IPS-20b (cell line): ENCODE data around the gene KCNH8.

Experiments
- H3K27ac ChIP-seq: one replicate; pipeline ENCODE4 v1.5.1; 2013; ENCODE audit warnings: low read length
- H3K27me3 ChIP-seq: 2 replicates; pipeline ENCODE4 v1.6.1; 2013; ENCODE audit warnings: mild to moderate bottlenecking, low read length, inconsistent platforms; ENCODE audit not compliant: insufficient read depth
- H3K36me3 ChIP-seq: 2 replicates; pipeline ENCODE4 v1.6.1; 2013; ENCODE audit warnings: low read depth, mild to moderate bottlenecking, inconsistent platforms, low read length, moderate library complexity; ENCODE audit not compliant: insufficient read depth
- H3K4me1 ChIP-seq: 2 replicates; pipeline ENCODE4 v1.6.1; 2013; ENCODE audit warnings: mild to moderate bottlenecking, control low read depth, inconsistent platforms, low read length, moderate library complexity; ENCODE audit not compliant: insufficient read depth
- H3K4me3 ChIP-seq: 2 replicates; pipeline ENCODE4 v1.5.1; 2013; ENCODE audit warnings: mild to moderate bottlenecking, low read length, inconsistent platforms
- H3K9ac ChIP-seq: 2 replicates; pipeline ENCODE4 v1.6.1; 2013; ENCODE audit warnings: low read depth, mild to moderate bottlenecking, inconsistent platforms, low read length, moderate library complexity
- H3K9me3 ChIP-seq: 2 replicates; pipeline ENCODE4 v1.6.1; 2013; ENCODE audit warnings: mild to moderate bottlenecking, low read depth, low read length, inconsistent platforms; ENCODE audit not compliant: insufficient read depth

KCNH8 gene

GRCh38 chr3:19392150-19392549 lies 243.8 kb downstream of the KCNH8 start:
- H3K36me3 ChIP-seq: no peaks in the 10 kb centered on the region
- no peak overlapping the region for H3K4me3 ChIP-seq
- H3K9ac ChIP-seq: no peak overlapping the region
- no peaks in the 10 kb centered on the region for H3K4me1 ChIP-seq
- no peaks in the 10 kb centered on the region for H3K9me3 ChIP-seq
- H3K27ac ChIP-seq: no peak overlapping the region
- H3K27me3 ChIP-seq: no peaks in the 10 kb centered on the region

- Histone ChIP-seq H3K36me3 (no peaks in the 10 kb centered on the region), H3K4me1 (peaks cover 12% of the 10 kb centered on the region; the same call in 1 of the 2 replicates), H3K4me3 (no peak overlapping the region), H3K27ac (no peak overlapping the region), H3K9me3 (no peaks in the 10 kb centered on the region), H3K27me3 (no peaks in the 10 kb centered on the region), H3K9ac (no peak overlapping the region)
These were observed 246.6 kb downstream of the KCNH8 start for GRCh38 chr3:19394946-19395345.

GRCh38 chr3:19396726-19397125 lies 248.4 kb downstream of the KCNH8 start:
- H3K4me3 ChIP-seq: no peak overlapping the region

GRCh38 chr3:19399356-19399755 lies 251.0 kb downstream of the KCNH8 start:
- Histone ChIP-seq H3K36me3 (no peaks in the 10 kb centered on the region), H3K9ac (no peak overlapping the region), H3K9me3 (no peaks in the 10 kb centered on the region), H3K4me3 (no peak overlapping the region), H3K27ac (no peak overlapping the region), H3K27me3 (no peaks in the 10 kb centered on the region), H3K4me1 (peaks cover 14% of the 10 kb centered on the region; the same call in 1 of the 2 replicates)

More at GRCh38 chr3:19396726-19397125, 248.4 kb downstream of the KCNH8 start:
- Histone ChIP-seq H3K36me3 (no peaks in the 10 kb centered on the region), H3K4me1 (peaks cover 14% of the 10 kb centered on the region; the same call in 1 of the 2 replicates), H3K27me3 (no peaks in the 10 kb centered on the region), H3K27ac (no peak overlapping the region), H3K9ac (no peak overlapping the region), H3K9me3 (no peaks in the 10 kb centered on the region)

- H3K9ac ChIP-seq: no peak overlapping the region
- H3K27ac ChIP-seq: no peak overlapping the region
- no peaks in the 10 kb centered on the region for H3K36me3 ChIP-seq
- peaks cover 14% of the 10 kb centered on the region; the same call in 1 of the 2 replicates for H3K4me1 ChIP-seq
- no peak overlapping the region for H3K4me3 ChIP-seq
- H3K9me3 ChIP-seq: no peaks in the 10 kb centered on the region
- no peaks in the 10 kb centered on the region for H3K27me3 ChIP-seq
These were observed 251.5 kb downstream of the KCNH8 start for GRCh38 chr3:19399836-19400235.

GRCh38 chr3:19420159-19420558 lies 271.8 kb downstream of the KCNH8 start:
- H3K27me3 ChIP-seq: no peaks in the 10 kb centered on the region
- H3K9ac ChIP-seq: no peak overlapping the region
- no peaks in the 10 kb centered on the region for H3K36me3 ChIP-seq
- H3K4me1 ChIP-seq: no peaks in the 10 kb centered on the region
- H3K9me3 ChIP-seq: no peaks in the 10 kb centered on the region
- no peak overlapping the region for H3K4me3 ChIP-seq
- no peak overlapping the region for H3K27ac ChIP-seq

GRCh38 chr3:19425825-19426224 lies 277.5 kb downstream of the KCNH8 start:
- no peaks in the 10 kb centered on the region for H3K4me1 ChIP-seq
- H3K4me3 ChIP-seq: no peak overlapping the region
- no peak overlapping the region for H3K9ac ChIP-seq
- H3K27ac ChIP-seq: no peak overlapping the region
- H3K9me3 ChIP-seq: no peaks in the 10 kb centered on the region
- H3K36me3 ChIP-seq: no peaks in the 10 kb centered on the region
- no peaks in the 10 kb centered on the region for H3K27me3 ChIP-seq

GRCh38 chr3:19427422-19428149 lies 279.3 kb downstream of the KCNH8 start:
- Histone ChIP-seq H3K9me3 (no peaks in the 10 kb centered on the region), H3K4me3 (no peak overlapping the region), H3K4me1 (no peaks in the 10 kb centered on the region), H3K27me3 (no peaks in the 10 kb centered on the region), H3K27ac (no peak overlapping the region), H3K9ac (no peak overlapping the region), H3K36me3 (no peaks in the 10 kb centered on the region)

- Histone ChIP-seq H3K27me3 (no peaks in the 10 kb centered on the region), H3K27ac (no peak overlapping the region), H3K4me3 (no peak overlapping the region), H3K9ac (no peak overlapping the region), H3K36me3 (no peaks in the 10 kb centered on the region), H3K9me3 (no peaks in the 10 kb centered on the region), H3K4me1 (no peaks in the 10 kb centered on the region)
These were observed 280.4 kb downstream of the KCNH8 start for GRCh38 chr3:19428729-19429128.

- H3K9ac ChIP-seq: no peak overlapping the region
- H3K27me3 ChIP-seq: no peaks in the 10 kb centered on the region
- no peak overlapping the region for H3K27ac ChIP-seq
- peaks cover 7% of the 10 kb centered on the region; the same call in 1 of the 2 replicates for H3K4me1 ChIP-seq
- H3K4me3 ChIP-seq: no peak overlapping the region
- H3K9me3 ChIP-seq: no peaks in the 10 kb centered on the region
- no peaks in the 10 kb centered on the region for H3K36me3 ChIP-seq
These were observed 284.4 kb downstream of the KCNH8 start for GRCh38 chr3:19432669-19433068.

- peaks cover 7% of the 10 kb centered on the region; the same call in 1 of the 2 replicates for H3K4me1 ChIP-seq
- no peaks in the 10 kb centered on the region for H3K9me3 ChIP-seq
- no peaks in the 10 kb centered on the region for H3K27me3 ChIP-seq
- H3K36me3 ChIP-seq: no peaks in the 10 kb centered on the region
- H3K4me3 ChIP-seq: no peak overlapping the region
- H3K27ac ChIP-seq: no peak overlapping the region
- no peak overlapping the region for H3K9ac ChIP-seq
These were observed 288.4 kb downstream of the KCNH8 start for GRCh38 chr3:19436746-19437145.

- H3K9me3 ChIP-seq: no peaks in the 10 kb centered on the region
- no peak overlapping the region for H3K27ac ChIP-seq
- H3K36me3 ChIP-seq: no peaks in the 10 kb centered on the region
- H3K27me3 ChIP-seq: no peaks in the 10 kb centered on the region
- H3K4me3 ChIP-seq: no peak overlapping the region
- H3K9ac ChIP-seq: no peak overlapping the region
- H3K4me1 ChIP-seq: peaks cover 7% of the 10 kb centered on the region; the same call in 1 of the 2 replicates
These were observed 291.6 kb downstream of the KCNH8 start for GRCh38 chr3:19439944-19440343.
